Tibial artery (tissue), 4 donors: ENCODE measurements around the gene MRPS27.

Experiments used
- DNase-seq, 2 donors: peaks; one replicate each; pipeline ENCODE4 v3.0.0-alpha.2; 2019
- H3K27ac ChIP-seq, 2 donors: fragments of 200-600 bp; sonication (generic) in 1 of 2; 1 replicate in 1 of 2; 2 replicates in 1 of 2; pipeline ENCODE4 v1.5.1; 2018 to 2019; ENCODE audit warnings: mild to moderate bottlenecking in 1 of 2
- H3K27me3 ChIP-seq, 2 donors: fragments of 200-600 bp; sonication (generic) in 1 of 2; one replicate each; pipeline versions ENCODE4 v1.5.1 to v1.6.0; 2016 to 2019
- H3K36me3 ChIP-seq, 3 donors: fragments of 200-600 bp; sonication (generic) in 2 of 3; one replicate each; pipeline ENCODE4 v1.5.1; 2016 to 2019; ENCODE audit warnings: mild to moderate bottlenecking in 2 of 3
- H3K4me1 ChIP-seq, 4 donors: fragments of 200-600 bp; sonication (generic) in 2 of 4; 1 replicate in 3 of 4; 2 replicates in 1 of 4; pipeline ENCODE4 v1.5.1; 2016 to 2019
- H3K4me3 ChIP-seq, 2 donors: fragments of 200-600 bp; sonication (generic) in 1 of 2; 1 replicate in 1 of 2; 2 replicates in 1 of 2; pipeline ENCODE4 v1.5.1; 2018 to 2019; ENCODE audit warnings: mild to moderate bottlenecking in 2 of 2
- H3K9me3 ChIP-seq, 3 donors: fragments of 200-600 bp; sonication (generic) in 1 of 3; one replicate each; pipeline ENCODE4 v1.5.1; 2016 to 2019
- CTCF ChIP-seq, 2 experiments: fragments of 200-600 bp in 1 of 2; fragments of 450-650 bp in 1 of 2; IDR thresholded peaks; one replicate each; pipeline ENCODE4 v1.5.1; 2017 to 2019; ENCODE audit warnings: antibody characterized with exemption in 2 of 2, mild to moderate bottlenecking in 1 of 2, moderate library complexity in 1 of 2
- intact Hi-C: fragments of 100-400 bp; cut with DNase I; formaldehyde crosslinking; loops from one replicate; pipeline ENCODE4 v1.15.0; 2023; ENCODE audit warnings: low total_unique reads

The MRPS27 gene

GRCh38 chr5:72291601-72292000 is 28.4 kb downstream of the MRPS27 start:
- Histone ChIP-seq H3K27ac (peak overlapping the region; percentile 51), H3K36me3 (peaks cover 0 to 3% (median 3%) of the 10 kb centered on the region in 3 donors), H3K9me3 (no peaks in the 10 kb centered on the region), H3K27me3 (no peaks in the 10 kb centered on the region), H3K4me1 (peaks cover 0 to 72% (median 10%) of the 10 kb centered on the region in 4 donors), H3K4me3 (no peak overlapping the region)
- intact Hi-C loops: no loop called here
- TF ChIP-seq CTCF (IDR thresholded peaks at IDR 0.05): no peak
- DNase-seq: no peak

DNA sequence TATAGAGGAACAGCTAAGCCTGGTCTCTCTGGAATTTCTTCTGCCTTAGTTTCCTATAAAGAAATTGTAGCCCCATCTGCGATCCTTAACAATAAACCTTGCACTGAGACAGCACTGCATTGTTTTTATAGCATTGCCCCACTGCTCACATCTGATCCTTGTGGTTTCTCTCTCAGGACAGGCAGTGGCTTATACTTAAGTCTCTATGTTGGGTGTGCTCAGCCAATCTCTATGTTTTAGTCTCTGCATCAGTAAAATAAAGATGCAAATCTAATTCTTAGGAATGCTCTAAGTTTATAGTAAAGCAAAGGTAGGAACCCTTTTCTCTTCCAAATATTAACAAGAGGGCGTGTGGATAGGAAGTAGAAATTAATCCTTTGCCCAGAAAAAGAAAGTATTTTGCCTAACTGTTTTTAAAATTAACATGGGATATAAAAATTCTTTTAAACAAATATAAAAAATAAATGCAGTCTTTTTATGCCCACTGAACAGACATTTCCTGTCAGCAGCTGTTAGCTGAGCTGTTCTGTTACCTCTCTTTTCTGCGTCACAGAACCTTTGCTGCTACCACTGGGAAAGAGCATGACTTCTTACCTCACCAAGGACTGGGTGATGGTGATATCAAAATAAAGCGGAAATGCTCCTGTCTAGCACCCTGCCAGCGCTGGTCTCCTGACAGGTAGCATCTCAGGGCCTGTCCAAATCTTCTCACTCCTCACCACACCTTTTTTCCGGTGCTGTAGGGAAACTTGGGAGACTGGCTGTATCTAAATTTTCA is 29.5 kb downstream of the MRPS27 start:
- TF ChIP-seq CTCF (IDR thresholded peaks at IDR 0.05): no peak
- H3K27ac ChIP-seq: peak overlapping the region; percentile 39 to 51
- intact Hi-C loops: no loop called here

GRCh38 chr5:72288924-72289323 is 31.1 kb downstream of the MRPS27 start:
- peaks cover 0 to 3% (median 0%) of the 10 kb centered on the region in 3 donors for H3K36me3 ChIP-seq
- H3K27me3 ChIP-seq: no peaks in the 10 kb centered on the region
- H3K4me3 ChIP-seq: no peak overlapping the region
- no peak for DNase-seq
- intact Hi-C loops: no loop called here
- H3K4me1 ChIP-seq: peaks cover 0 to 64% (median 6%) of the 10 kb centered on the region in 4 donors
- H3K9me3 ChIP-seq: no peaks in the 10 kb centered on the region
- peak overlapping the region; percentile 9 to 41 for H3K27ac ChIP-seq
- TF ChIP-seq CTCF (IDR thresholded peaks at IDR 0.05): no peak

More for the DNA sequence above, 29.5 kb downstream of the MRPS27 start:
- H3K27me3 ChIP-seq: no peaks in the 10 kb centered on the region
- no peaks in the 10 kb centered on the region for H3K9me3 ChIP-seq
- no peak overlapping the region for H3K4me3 ChIP-seq
- DNase-seq: no peak
- H3K4me1 ChIP-seq: peaks cover 0 to 67% (median 8%) of the 10 kb centered on the region in 4 donors
- H3K36me3 ChIP-seq: peaks cover 0 to 3% (median 0%) of the 10 kb centered on the region in 3 donors

DNA sequence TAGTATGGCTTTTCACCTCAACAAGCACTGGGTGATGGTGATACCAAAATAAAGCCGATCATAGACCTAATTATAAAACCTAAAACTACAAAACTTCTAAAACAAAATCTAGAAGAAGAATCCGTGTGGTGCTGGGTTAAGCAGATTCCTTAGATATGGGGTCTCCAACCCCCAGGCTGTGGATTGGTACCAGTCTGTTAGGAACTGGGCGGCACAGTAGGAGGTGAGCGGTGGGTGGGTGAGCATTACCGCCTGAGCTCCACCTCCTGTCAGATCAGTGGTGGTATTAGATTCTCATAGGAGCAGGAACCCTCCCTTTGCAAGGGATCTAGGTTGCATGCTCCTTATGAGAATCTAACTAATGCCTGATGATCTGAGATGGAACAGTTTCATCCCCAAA is 33.2 kb downstream of the MRPS27 start:
- Histone ChIP-seq H3K27ac (no peak overlapping the region), H3K9me3 (no peaks in the 10 kb centered on the region), H3K36me3 (no peaks in the 10 kb centered on the region), H3K27me3 (no peaks in the 10 kb centered on the region), H3K4me1 (peaks cover 0 to 64% (median 21%) of the 10 kb centered on the region in 4 donors), H3K4me3 (no peak overlapping the region)
- no peak for TF ChIP-seq CTCF (IDR thresholded peaks at IDR 0.05)
- no peak for DNase-seq
- intact Hi-C loops: no loop called here

GRCh38 chr5:72285424-72285821 is 34.6 kb downstream of the MRPS27 start:
- no peak for TF ChIP-seq CTCF (IDR thresholded peaks at IDR 0.05)
- H3K4me3 ChIP-seq: no peak overlapping the region
- H3K4me1 ChIP-seq: peaks cover 0 to 64% (median 29%) of the 10 kb centered on the region in 4 donors
- intact Hi-C loops: no loop called here
- H3K36me3 ChIP-seq: no peaks in the 10 kb centered on the region
- DNase-seq: no peak
- H3K9me3 ChIP-seq: no peaks in the 10 kb centered on the region
- H3K27me3 ChIP-seq: no peaks in the 10 kb centered on the region
- no peak overlapping the region for H3K27ac ChIP-seq
